GM21390 (cell line): ENCODE measurements around the gene KCNQ1.

ENCODE experiments used
- ATAC-seq: cut with Tn5 transposase; IDR thresholded peaks from one replicate; pipeline ENCODE4 v1.9.1; 2021; ENCODE audit not compliant: unreplicated experiment

KCNQ1 gene

DNA sequence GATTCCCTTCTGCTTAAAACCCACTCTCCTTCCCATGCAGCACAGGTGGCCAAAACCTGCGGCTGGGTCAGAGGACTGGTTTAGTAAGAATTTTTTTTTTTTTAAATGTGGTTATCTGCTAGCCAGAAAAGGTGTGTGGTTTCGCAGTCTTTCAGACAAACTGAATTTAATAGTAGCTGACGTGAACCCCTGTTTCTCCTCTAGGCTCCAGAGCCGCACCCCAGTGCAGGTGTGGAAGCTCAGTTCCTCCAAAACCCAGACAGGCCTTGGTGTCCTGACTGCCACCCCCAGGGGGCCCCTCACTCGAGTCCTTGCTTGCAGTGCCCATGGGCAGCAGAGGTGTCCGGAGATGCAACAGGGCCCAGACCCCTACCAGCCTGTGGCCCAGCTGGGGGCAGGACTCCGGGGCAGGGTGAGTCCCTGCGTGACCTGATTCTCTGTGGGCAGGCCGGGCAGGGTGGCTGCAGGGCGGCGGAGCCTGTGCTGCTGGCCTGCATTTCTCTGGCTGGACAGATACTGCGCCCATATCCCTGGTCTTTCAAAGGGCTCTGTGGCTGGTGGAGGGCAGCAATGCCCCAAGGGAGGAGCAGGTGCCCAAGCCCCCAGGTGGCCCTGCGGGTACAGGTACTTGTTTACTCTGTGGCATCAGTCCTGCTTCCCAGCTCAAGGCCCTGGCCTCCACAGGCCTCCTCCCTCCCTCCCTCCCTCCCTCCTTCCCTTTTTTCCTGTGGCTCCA is 15.2 kb downstream of the KCNQ1 start:
- ATAC-seq: no peak

- ATAC-seq: no peak
Measured at GRCh38 chr11:2460540-2461252, 15.9 kb downstream of the KCNQ1 start.

DNA sequence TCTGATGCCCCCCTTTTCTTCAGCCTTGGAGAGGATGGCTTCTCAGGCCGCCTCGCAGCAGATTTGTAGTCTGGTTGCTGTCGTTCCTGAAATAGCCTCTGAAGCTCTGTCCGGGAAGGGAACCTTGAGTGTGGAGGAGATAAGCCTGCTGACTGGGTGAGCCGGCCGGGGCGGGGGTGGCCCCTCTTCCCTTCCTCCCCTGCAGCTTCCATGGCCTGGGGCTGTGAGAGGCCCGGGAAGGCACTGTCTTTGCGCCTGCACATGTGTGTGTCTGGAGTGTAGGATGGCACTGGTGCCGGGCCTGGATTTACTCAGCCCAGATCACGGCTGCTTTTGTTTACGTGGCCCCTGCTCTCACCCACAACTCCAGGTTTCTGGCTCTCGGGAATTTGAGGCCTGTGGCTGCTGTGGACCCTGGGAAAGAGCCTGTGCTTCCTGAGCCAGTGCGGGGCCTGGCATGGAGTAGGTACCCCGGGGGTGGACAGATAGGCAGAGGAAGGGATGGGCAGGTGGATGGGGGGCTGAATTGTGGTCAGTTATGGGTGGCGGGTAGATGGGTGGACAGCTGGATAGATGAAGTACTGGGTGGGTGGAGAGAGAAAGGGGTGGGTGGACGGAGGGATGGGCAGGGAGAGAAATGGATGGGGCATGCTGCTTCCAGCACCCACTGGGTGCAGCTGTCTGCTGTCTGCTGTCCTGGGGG is 16.6 kb downstream of the KCNQ1 start:
- no peak for ATAC-seq

DNA sequence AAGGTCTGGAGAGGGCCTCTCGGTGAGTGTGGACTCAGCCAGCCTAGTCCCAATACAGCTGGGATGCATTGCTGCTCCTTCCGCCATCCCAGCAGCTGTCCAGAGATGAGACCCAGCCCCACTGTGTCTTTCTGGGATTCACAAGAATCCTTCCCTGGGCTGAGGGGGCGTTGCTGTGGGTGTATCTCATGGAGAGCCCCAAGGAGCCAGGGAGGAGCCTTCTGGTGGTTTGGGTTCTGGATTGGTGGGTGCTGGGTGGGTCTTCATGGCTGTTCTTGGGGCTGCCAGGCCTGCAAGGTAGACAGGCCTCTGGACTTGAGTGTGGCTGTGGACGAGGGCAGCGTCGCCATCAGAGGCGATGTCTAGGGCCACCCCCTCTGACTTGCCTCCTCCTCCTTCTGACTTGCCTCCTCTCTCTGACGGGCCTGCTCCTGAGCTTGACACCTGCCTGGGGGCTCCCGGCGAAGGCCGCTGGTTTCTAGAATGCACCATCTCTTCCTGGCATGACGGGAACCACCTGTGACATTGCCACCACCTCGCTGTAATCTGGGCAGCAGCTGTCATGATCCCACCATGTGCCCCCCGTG is 17.2 kb downstream of the KCNQ1 start:
- no peak for ATAC-seq

- no peak for ATAC-seq
Measured at GRCh38 chr11:2462543-2462985, 17.8 kb downstream of the KCNQ1 start.

DNA sequence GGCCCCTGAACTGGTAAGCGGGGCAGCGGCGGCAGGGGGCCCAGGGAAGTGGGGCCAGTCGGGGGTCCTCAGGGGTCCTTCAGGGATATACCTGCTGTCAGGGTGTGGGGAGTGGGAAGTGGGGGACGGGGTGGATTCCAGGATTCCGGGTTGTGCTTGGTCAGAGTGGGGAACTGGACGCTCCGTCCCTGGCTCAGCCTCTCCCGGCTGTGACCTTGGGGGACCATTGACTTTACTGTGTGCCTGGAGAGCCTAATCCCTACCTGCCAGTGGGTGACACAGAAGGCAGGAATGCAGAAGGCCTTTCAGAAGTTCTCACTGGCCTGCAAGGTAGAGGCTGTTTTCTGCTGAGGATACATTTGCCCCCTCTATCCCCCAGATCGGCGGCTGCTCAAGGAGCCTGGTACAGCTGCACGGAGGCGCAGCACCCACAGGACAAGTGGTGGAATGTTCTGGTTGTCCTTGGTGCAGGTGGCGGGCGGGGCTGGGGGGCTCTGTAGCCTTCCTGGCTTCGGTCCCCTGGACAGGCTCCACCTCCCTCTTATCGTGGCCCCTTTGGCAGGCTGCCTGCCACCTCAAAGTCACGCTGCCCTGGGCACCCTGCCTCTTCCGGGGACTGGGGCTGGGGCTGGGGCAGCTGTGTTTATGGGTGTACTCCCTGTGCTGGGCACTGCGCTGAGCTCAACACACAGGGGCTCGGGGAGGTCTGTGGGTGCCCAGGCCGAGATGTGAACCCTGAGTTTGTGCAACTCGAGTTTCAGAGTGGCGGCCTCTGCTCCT is 18.4 kb downstream of the KCNQ1 start:
- ATAC-seq: no peak

- no peak for ATAC-seq
Measured at GRCh38 chr11:2463766-2464277, 19.0 kb downstream of the KCNQ1 start.

GRCh38 chr11:2464451-2465165 is 19.8 kb downstream of the KCNQ1 start:
- ATAC-seq: no peak

DNA sequence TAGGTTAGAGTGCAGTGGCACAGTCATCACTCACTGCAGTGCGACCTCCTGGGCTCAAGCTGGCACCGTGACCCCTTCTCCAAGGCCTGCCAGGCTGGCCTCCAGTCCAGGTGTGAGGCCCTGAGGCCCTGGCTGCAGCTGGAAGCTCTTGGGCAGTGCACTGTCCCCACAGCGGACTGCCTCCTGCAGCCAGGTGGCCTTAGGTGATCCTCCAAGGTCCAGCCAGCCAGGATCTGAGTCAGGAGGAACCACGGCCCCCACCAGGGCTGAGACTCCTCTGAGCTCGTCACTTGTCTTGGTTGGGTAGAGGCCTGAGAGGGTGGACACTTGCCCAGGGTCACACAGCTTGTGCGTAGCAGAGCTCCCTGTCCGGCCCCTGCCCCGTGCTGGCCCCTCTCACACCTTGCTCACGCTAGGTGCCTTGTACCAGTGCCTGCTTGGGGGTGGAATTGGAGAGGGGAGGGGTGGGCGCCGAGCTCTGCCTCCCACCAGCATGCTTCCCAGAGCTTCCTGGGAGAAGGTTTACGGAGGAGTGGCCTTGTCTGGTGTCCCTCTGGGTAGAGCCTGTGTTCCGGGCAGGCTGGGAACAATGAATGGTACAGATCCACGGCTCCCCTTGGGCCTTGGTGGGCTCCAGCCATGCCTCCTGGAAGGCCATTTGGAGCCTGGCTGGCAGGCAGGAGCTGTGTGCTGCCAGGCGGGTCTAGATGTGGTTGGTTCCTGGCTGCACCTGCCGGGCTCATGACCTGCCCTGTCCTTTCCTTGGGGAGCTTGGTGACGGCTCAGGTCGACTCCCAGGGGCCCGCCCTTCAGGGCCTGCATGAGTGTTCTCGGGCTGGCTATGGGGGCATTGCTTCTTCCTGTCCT is 20.6 kb downstream of the KCNQ1 start:
- no peak for ATAC-seq

GRCh38 chr11:2466069-2466801 is 21.4 kb downstream of the KCNQ1 start:
- no peak for ATAC-seq

DNA sequence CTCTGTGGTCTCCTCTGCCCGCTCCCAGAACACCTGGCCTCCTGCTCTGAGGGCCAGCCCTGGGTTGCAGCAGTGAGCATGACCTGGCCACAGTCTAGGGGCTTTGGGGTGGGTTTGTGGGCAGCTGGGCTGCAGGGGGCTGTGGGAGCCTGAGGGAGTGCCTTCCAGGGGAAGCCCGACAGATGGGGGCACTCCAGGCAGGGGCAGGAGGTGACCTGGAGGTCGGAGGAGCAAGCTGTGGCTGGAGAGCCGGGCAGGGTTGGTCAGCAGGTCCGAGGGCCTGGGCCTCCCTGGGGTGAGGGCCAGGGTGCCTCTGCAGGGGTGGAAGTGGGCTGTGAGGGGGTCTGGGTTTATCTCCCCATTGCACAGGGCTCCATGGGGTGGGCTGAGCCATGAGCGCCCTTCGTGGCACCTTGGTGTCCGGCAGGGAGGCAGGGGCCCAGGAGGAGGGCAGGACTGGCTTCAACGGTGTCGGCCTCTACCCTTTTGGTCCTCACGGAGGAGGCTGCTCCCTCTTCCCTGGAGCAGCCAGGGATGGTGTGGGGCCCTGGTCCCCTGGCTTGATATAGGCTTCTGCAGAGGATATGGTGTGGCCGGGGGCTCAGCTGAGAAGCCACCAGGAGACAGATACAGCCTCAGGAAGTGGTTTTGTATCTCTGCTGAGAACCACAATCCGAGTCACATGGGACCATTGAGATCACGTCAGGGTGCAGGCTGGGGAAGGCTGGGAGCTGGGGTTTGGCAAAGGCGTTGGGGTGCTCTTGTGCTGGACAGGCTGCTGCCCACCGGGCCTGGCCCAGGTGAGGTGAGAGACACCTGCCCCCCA is 22.3 kb downstream of the KCNQ1 start:
- no peak for ATAC-seq

GRCh38 chr11:2467695-2468055 is 22.9 kb downstream of the KCNQ1 start:
- no peak for ATAC-seq

- ATAC-seq: no peak
Measured at GRCh38 chr11:2468363-2469235, 23.8 kb downstream of the KCNQ1 start.

DNA sequence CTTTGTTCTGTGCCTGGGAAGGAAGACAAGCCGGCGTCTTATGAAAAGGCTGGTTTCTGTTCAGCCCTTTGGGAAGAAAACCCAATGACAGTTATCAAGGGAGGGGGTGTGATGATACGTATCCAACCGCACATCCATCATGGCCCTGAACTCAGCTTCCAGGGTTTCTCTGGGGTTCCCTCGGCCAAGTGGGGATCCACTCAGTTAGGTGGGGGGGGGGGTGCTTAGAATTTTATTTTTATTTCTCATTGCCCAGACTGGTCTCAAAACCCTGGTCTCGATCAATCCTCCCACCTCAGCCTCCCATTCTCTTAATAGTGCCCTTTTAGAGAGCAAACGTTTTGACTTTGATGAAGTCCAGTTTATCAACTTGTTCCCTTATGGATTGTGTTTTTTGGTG is 25.7 kb downstream of the KCNQ1 start:
- no peak for ATAC-seq

GRCh38 chr11:2471048-2471803 is 26.4 kb downstream of the KCNQ1 start:
- no peak for ATAC-seq

GRCh38 chr11:2471804-2472096 is 26.9 kb downstream of the KCNQ1 start:
- ATAC-seq: no peak
